H1 (cell line): ENCODE results near the gene SCARB1. TPM values are rescaled to one million over a fixed set of nuclear protein-coding genes. Genes with fewer than 3 reads are reported as not detected.
A peak's percentile ranks its signal among the peaks of the same experiment; 100 is the strongest.

Experiments
- CTCF ChIA-PET: fragments of 300-600 bp; sonication (Branson Sonifier 250); formaldehyde crosslinking; loops from one replicate; lab custom pipeline; 2021; ENCODE audit not compliant: partially characterized antibody; lab: Charles Lee
- POLR2A ChIA-PET: fragments of 300-600 bp; sonication (Branson Sonifier 250); formaldehyde crosslinking; loops from one replicate; lab custom pipeline; 2021; ENCODE audit warnings: inconsistent platforms; ENCODE audit not compliant: partially characterized antibody; lab: Charles Lee
- DNase-seq, 2 experiments: peaks; one replicate each; pipeline versions ENCODE4 v3.0.0 to v3.0.0-alpha.2; 2010 to 2022; ENCODE audit warnings: low spot score in 2 of 2, low read depth in 1 of 2, mixed read lengths in 1 of 2
- FAIRE-seq: peaks from 2 replicates; lab custom pipeline; 2011; peaks lifted over from hg19 to GRCh38; lab: Jason Lieb, UNC
- H2AFZ ChIP-seq: 2 replicates; pipeline ENCODE4 v1.8.1; 2012; ENCODE audit warnings: low read length, inconsistent platforms
- H2AK5ac ChIP-seq: 2 replicates; pipeline ENCODE4 v1.6.1; 2013; ENCODE audit warnings: low read depth, low read length
- H2BK120ac ChIP-seq: replicated peaks from 2 replicates; pipeline ENCODE3; 2013; ENCODE audit warnings: low read depth, low read length, inconsistent platforms
- H2BK12ac ChIP-seq: 2 replicates; pipeline ENCODE4 v1.6.1; 2013; ENCODE audit warnings: low read depth, low read length
- H2BK15ac ChIP-seq: 2 replicates; pipeline ENCODE4 v1.6.1; 2013; ENCODE audit warnings: low read length
- H2BK20ac ChIP-seq: 2 replicates; pipeline ENCODE4 v1.6.1; 2013; ENCODE audit warnings: low read length
- H2BK5ac ChIP-seq: 2 replicates; pipeline ENCODE4 v1.6.1; 2013; ENCODE audit warnings: low read depth, low read length
- H3K14ac ChIP-seq: 2 replicates; pipeline ENCODE4 v1.6.1; 2013; ENCODE audit warnings: inconsistent platforms; ENCODE audit not compliant: insufficient read length
- H3K18ac ChIP-seq: 2 replicates; pipeline ENCODE4 v1.6.1; 2013; ENCODE audit warnings: low read length; ENCODE audit errors: extremely low read depth
- H3K23ac ChIP-seq: 2 replicates; pipeline ENCODE4 v1.6.1; 2013; ENCODE audit warnings: inconsistent platforms; ENCODE audit not compliant: insufficient read length
- H3K23me2 ChIP-seq: 2 replicates; pipeline ENCODE4 v1.6.1; 2013; ENCODE audit warnings: low read depth, low read length
- H3K27ac ChIP-seq: 2 replicates; pipeline ENCODE4 v1.6.1; 2011; ENCODE audit warnings: low read depth, low read length, inconsistent platforms
- H3K27me3 ChIP-seq, 4 experiments: replicated peaks in 1 of 4; 1 replicate in 1 of 4; 2 replicates in 3 of 4; pipeline versions ENCODE4 v1.6.1 to v1.8.1; 2011 to 2013; ENCODE audit warnings: low read length in 3 of 4, mild to moderate bottlenecking in 3 of 4, inconsistent platforms in 2 of 4, mixed read lengths in 2 of 4, moderate library complexity in 1 of 4; ENCODE audit not compliant: control insufficient read depth in 3 of 4, insufficient read depth in 3 of 4; ENCODE audit errors: extremely low read depth in 1 of 4
- H3K36me3 ChIP-seq, 4 experiments: 2 replicates each; pipeline versions ENCODE4 v1.6.1 to v1.8.1; 2011 to 2013; ENCODE audit warnings: mild to moderate bottlenecking in 4 of 4, low read length in 3 of 4, moderate library complexity in 2 of 4, control low read depth in 1 of 4, inconsistent platforms in 1 of 4; ENCODE audit not compliant: insufficient read depth in 4 of 4, control insufficient read depth in 2 of 4
- H3K4ac ChIP-seq: replicated peaks from 2 replicates; pipeline ENCODE3; 2013; ENCODE audit warnings: low read length, low read depth, mixed read lengths, inconsistent platforms; ENCODE audit not compliant: insufficient read length
- H3K4me1 ChIP-seq, 4 experiments: replicated peaks in 1 of 4; 1 replicate in 1 of 4; 2 replicates in 3 of 4; pipeline versions ENCODE4 v1.6.1 to v1.8.1; 2011 to 2013; ENCODE audit warnings: low read length in 3 of 4, inconsistent platforms in 2 of 4, mixed read lengths in 1 of 4; ENCODE audit not compliant: insufficient read depth in 4 of 4, control insufficient read depth in 3 of 4
- H3K4me2 ChIP-seq, 2 experiments: 2 replicates each; pipeline versions ENCODE4 v1.6.1 to v1.8.1; 2011 to 2013; ENCODE audit warnings: low read depth in 2 of 2, low read length in 2 of 2, control low read depth in 1 of 2, inconsistent platforms in 1 of 2, mild to moderate bottlenecking in 1 of 2; ENCODE audit not compliant: insufficient read depth in 1 of 2
- H3K4me3 ChIP-seq, 4 experiments: fragments of 200-600, 300-600 bp in 1 of 4; sonication (generic), shearing (Covaris generic), sonication (Bioruptor Twin) in 1 of 4; 2 replicates each; pipeline versions ENCODE4 v1.5.1 to v1.8.1; 2011 to 2016; ENCODE audit warnings: low read length in 4 of 4, low read depth in 3 of 4, control low read depth in 2 of 4, inconsistent platforms in 2 of 4, mild to moderate bottlenecking in 2 of 4, mixed read lengths in 1 of 4, moderate library complexity in 1 of 4; ENCODE audit not compliant: insufficient read depth in 2 of 4; ENCODE audit errors: extremely low read depth in 1 of 4
- H3K56ac ChIP-seq: replicated peaks from 2 replicates; pipeline ENCODE3; 2013; ENCODE audit warnings: low read depth, mild to moderate bottlenecking, mixed read lengths, low read length, inconsistent platforms; ENCODE audit not compliant: insufficient read length
- H3K79me1 ChIP-seq: 2 replicates; pipeline ENCODE4 v1.6.1; 2013; ENCODE audit warnings: low read depth, low read length, control low read depth
- H3K79me2 ChIP-seq, 2 experiments: 2 replicates each; pipeline versions ENCODE4 v1.6.1 to v1.8.1; 2012 to 2013; ENCODE audit warnings: low read length in 2 of 2, mild to moderate bottlenecking in 2 of 2, inconsistent platforms in 1 of 2; ENCODE audit not compliant: insufficient read depth in 2 of 2, control insufficient read depth in 1 of 2
- H3K9ac ChIP-seq, 4 experiments: replicated peaks in 1 of 4; 1 replicate in 1 of 4; 2 replicates in 3 of 4; pipeline versions ENCODE4 v1.6.1 to v1.8.1; 2011 to 2013; ENCODE audit warnings: low read depth in 3 of 4, low read length in 3 of 4, control low read depth in 2 of 4, mild to moderate bottlenecking in 2 of 4, moderate library complexity in 2 of 4, inconsistent platforms in 1 of 4; ENCODE audit errors: extremely low read depth in 1 of 4
- H3K9me3 ChIP-seq, 2 experiments: 2 replicates each; pipeline versions ENCODE4 v1.6.1 to v1.8.1; 2012 to 2013; ENCODE audit warnings: mild to moderate bottlenecking in 2 of 2, moderate library complexity in 2 of 2, control low read depth in 1 of 2, inconsistent platforms in 1 of 2, low read depth in 1 of 2, low read length in 1 of 2, mixed read lengths in 1 of 2; ENCODE audit not compliant: insufficient read depth in 2 of 2
- H4K20me1 ChIP-seq, 2 experiments: replicated peaks in 1 of 2; 2 replicates each; pipeline versions ENCODE3 to v1.8.1; 2011 to 2013; ENCODE audit warnings: inconsistent platforms in 2 of 2, low read length in 2 of 2, mild to moderate bottlenecking in 1 of 2; ENCODE audit not compliant: insufficient read depth in 2 of 2, control insufficient read depth in 1 of 2
- H4K5ac ChIP-seq: 2 replicates; pipeline ENCODE4 v1.6.1; 2013; ENCODE audit warnings: low read length, low read depth, mixed read lengths, inconsistent platforms; ENCODE audit not compliant: insufficient read length
- H4K8ac ChIP-seq: 2 replicates; pipeline ENCODE4 v1.8.0; 2013; ENCODE audit warnings: mild to moderate bottlenecking, moderate library complexity, low read length, inconsistent platforms; ENCODE audit not compliant: insufficient read depth; ENCODE audit errors: extremely low read depth
- H4K91ac ChIP-seq: replicated peaks from 2 replicates; pipeline ENCODE3; 2013; ENCODE audit warnings: low read length, mixed read lengths, inconsistent platforms; ENCODE audit not compliant: insufficient read length
- BACH1 ChIP-seq: IDR thresholded peaks from 2 replicates; pipeline ENCODE4 v1.6.1; 2012; ENCODE audit warnings: low read length, improper control_type of control experiment
- BRCA1 ChIP-seq: IDR thresholded peaks from 2 replicates; pipeline ENCODE4 v1.6.1; 2012; ENCODE audit warnings: low read depth, low read length, improper control_type of control experiment
- CREB1 ChIP-seq: IDR thresholded peaks from 2 replicates; pipeline ENCODE4 v1.6.1; 2012; ENCODE audit warnings: inconsistent platforms
- EGR1 ChIP-seq: IDR thresholded peaks from 2 replicates; pipeline ENCODE4 v1.6.1; 2011; ENCODE audit warnings: low read depth, low read length, borderline replicate concordance
- EZH2 ChIP-seq: fragments of 200-600 bp; sonication (generic); IDR thresholded peaks from 2 replicates; pipeline ENCODE4 v1.7.1; 2012; ENCODE audit warnings: low read depth, mild to moderate bottlenecking, moderate library complexity, low read length, inconsistent platforms; ENCODE audit not compliant: severe bottlenecking
- GABPA ChIP-seq: IDR thresholded peaks from 2 replicates; pipeline ENCODE4 v1.6.1; 2011; ENCODE audit warnings: mild to moderate bottlenecking, low read length, moderate library complexity, borderline replicate concordance; ENCODE audit not compliant: insufficient read depth
- JUN ChIP-seq: IDR thresholded peaks from 2 replicates; pipeline ENCODE4 v1.6.1; 2011; ENCODE audit warnings: low read depth, mild to moderate bottlenecking, improper control_type of control experiment, low read length
- JUND ChIP-seq: IDR thresholded peaks from 2 replicates; pipeline ENCODE4 v1.6.1; 2011; ENCODE audit warnings: mild to moderate bottlenecking, improper control_type of control experiment, low read length
- PHF8 ChIP-seq: fragments of 200-600 bp; sonication (generic); conservative IDR thresholded peaks from 2 replicates; pipeline ENCODE4 v1.7.1; 2012; ENCODE audit warnings: low read depth, mild to moderate bottlenecking, inconsistent platforms, low read length, moderate library complexity
- POLR2A ChIP-seq, 2 experiments: IDR thresholded peaks; 1 replicate in 1 of 2; 2 replicates in 1 of 2; pipeline ENCODE4 v1.6.1; 2011; ENCODE audit warnings: low read depth in 2 of 2, low read length in 2 of 2, mild to moderate bottlenecking in 2 of 2; ENCODE audit errors: control extremely low read depth in 1 of 2
- POLR2AphosphoS5 ChIP-seq: IDR thresholded peaks from 2 replicates; pipeline ENCODE4 v1.6.1; 2011; ENCODE audit warnings: low read depth, low read length
- RNF2 ChIP-seq: fragments of 200-900, 300-1000 bp; sonication (generic); IDR thresholded peaks from 2 replicates; pipeline ENCODE4 v1.7.1; 2016; ENCODE audit warnings: borderline replicate concordance, low read depth, mild to moderate bottlenecking, antibody characterized with exemption, low read length; ENCODE audit not compliant: poor library complexity, severe bottlenecking; ENCODE audit errors: missing control alignments
- SIRT6 ChIP-seq: IDR thresholded peaks from one replicate; pipeline ENCODE4 v1.7.1; 2012; ENCODE audit warnings: low read length, inconsistent platforms
- TAF7 ChIP-seq: optimal IDR thresholded peaks from 2 replicates; pipeline ENCODE3; 2011; ENCODE audit warnings: low read depth, mild to moderate bottlenecking, inconsistent platforms, low read length, moderate library complexity, borderline replicate concordance
- TBP ChIP-seq: IDR thresholded peaks from 2 replicates; pipeline ENCODE4 v1.6.1; 2011; ENCODE audit warnings: low read depth, low read length, improper control_type of control experiment
- YY1 ChIP-seq: IDR thresholded peaks from 2 replicates; pipeline ENCODE4 v1.6.1; 2011; ENCODE audit warnings: low read depth, mild to moderate bottlenecking, low read length
- WGBS, 2 experiments: shearing (Covaris generic) in 1 of 2; methylation state at CpG; one replicate each; pipeline versions ENCODE4 v1.1.6 to v1.1.7; 2013 to 2015; ENCODE audit warnings: low lambda C conversion rate in 2 of 2, mixed read lengths in 2 of 2, inconsistent platforms in 1 of 2, low coverage in 1 of 2, missing lambda C conversion rate in 1 of 2; ENCODE audit not compliant: insufficient replicate concordance in 2 of 2, insufficient coverage in 1 of 2, insufficient read length in 1 of 2; ENCODE audit errors: extremely low coverage in 1 of 2, missing lambda C conversion rate in 1 of 2; 5-methylcytosine and 5-hydroxymethylcytosine counted together
- polyA plus RNA-seq, 7 experiments: library from polyadenylated mRNA; depleted of rRNA in 3 of 7; stranded (reverse) in 5 of 7; unstranded in 2 of 7; fragments of >200 nt in 5 of 7; fragments of 200-250 nt in 2 of 7; gene quantifications; 1 replicate in 5 of 7; 2 replicates in 1 of 7; 4 replicates in 1 of 7; pipeline versions ENCODE4 v1.2.1 to v1.2.3, GENCODE V29; 2011 to 2013; ENCODE audit warnings: missing spikeins in 2 of 7, mixed read lengths in 2 of 7
- total RNA-seq: library from RNA; stranded (reverse); fragmentation: NEBNext Ultra II Directional; extraction: Animal tissue kit (Norgen Biotek cat#: 25700); gene quantifications from 2 replicates; pipeline ENCODE4 v1.2.1, GENCODE V29; 2021

Gene SCARB1
- total and polyA plus RNA-seq, 2 of the 8 experiments (the other 6 are each of a cell fraction or from before 2014, with no cell fraction given), result 45.3 to 57.1 TPM

DNA sequence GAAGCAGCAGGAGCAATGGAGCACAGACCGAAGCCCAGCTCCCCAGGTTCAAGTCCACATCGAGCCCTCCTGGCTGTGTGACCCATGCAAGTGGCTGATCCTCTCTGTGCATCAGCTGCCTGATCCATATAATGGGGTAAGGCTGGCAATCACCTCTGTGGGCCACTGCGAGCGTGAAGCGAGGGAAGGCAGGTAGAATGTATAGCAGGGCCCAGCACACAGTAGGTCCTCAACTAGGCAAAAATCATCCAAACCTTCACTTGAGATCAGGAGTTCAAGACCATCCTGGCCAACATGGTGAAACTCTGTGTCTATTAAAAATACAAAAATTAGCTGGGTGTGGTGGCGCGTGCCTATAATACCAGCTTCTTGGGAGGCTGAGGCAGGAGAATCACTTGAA lies 102.6 kb downstream of the SCARB1 start:
- H4K91ac ChIP-seq, result peak overlapping the region; percentile 53
- peaks cover 13 to 17% of the 10 kb centered on the region in 2 experiments for H3K9me3 ChIP-seq
- H2AFZ ChIP-seq, result no peak overlapping the region
- H2BK12ac ChIP-seq, result no peak overlapping the region
- no peaks in the 10 kb centered on the region; the same call in 1 of the 2 replicates for H3K79me1 ChIP-seq
- H2BK15ac ChIP-seq, result no peak overlapping the region
- H3K4me2 ChIP-seq, result no peak overlapping the region
- no peak overlapping the region for H3K18ac ChIP-seq
- no peak overlapping the region for H3K23ac ChIP-seq
- H2BK20ac ChIP-seq, result no peak overlapping the region
- no peaks in the 10 kb centered on the region for H3K79me2 ChIP-seq
- no peak for FAIRE-seq
- no peak for DNase-seq
- H3K14ac ChIP-seq, result no peak overlapping the region
- no peak overlapping the region for H3K4me3 ChIP-seq
- peaks cover 0 to 5% (median 0%) of the 10 kb centered on the region in 4 experiments; a peak in 1 of 7 replicates for H3K4me1 ChIP-seq
- 80% methylated on average over 7 of the region's 7 CpGs; no CpG with 5 or more reads in 1 of the 2 experiments for WGBS, 2 experiments
- H3K56ac ChIP-seq, result no peak overlapping the region
- H3K4ac ChIP-seq, result no peak overlapping the region
- H2BK5ac ChIP-seq, result no peak overlapping the region
- CTCF ChIA-PET, result interaction anchor here (0.7 to 9.3 kb wide), 7 partner anchors 8 to 724 kb away, joined by 3 to 159 read pairs (median 3); no protein-coding TSS in a partner anchor
- H4K8ac ChIP-seq, result peak overlapping the region; percentile 11; the same call in 1 of the 2 replicates
- H4K20me1 ChIP-seq, result no peaks in the 10 kb centered on the region
- no peak overlapping the region for H2AK5ac ChIP-seq
- H4K5ac ChIP-seq, result no peak overlapping the region
- no peak overlapping the region for H3K27ac ChIP-seq
- H3K9ac ChIP-seq, result no peak overlapping the region
- no peaks in the 10 kb centered on the region for H3K36me3 ChIP-seq
- no peaks in the 10 kb centered on the region for H3K23me2 ChIP-seq
- no peaks in the 10 kb centered on the region; a peak in 1 of 7 replicates for H3K27me3 ChIP-seq
- no peak overlapping the region for H2BK120ac ChIP-seq
- POLR2A ChIA-PET, result interaction anchor here (0.7 kb wide), 1 partner anchor 240 kb away, joined by 3 read pairs; no protein-coding TSS in a partner anchor
- TF ChIP-seq YY1 (no peak), GABPA (no peak), SIRT6 (no peak), POLR2AphosphoS5 (no peak), PHF8 (no peak), BACH1 (no peak), BRCA1 (no peak), CREB1 (no peak), TBP (no peak), EGR1 (no peak), TAF7 (no peak), EZH2 (no peak), JUN (no peak), JUND (no peak), POLR2A (IDR thresholded peaks at IDR 0.05; ENCODE audit: control extremely low read depth in 1 of 2, low read depth in 2 of 2, low read length in 2 of 2) (no peak), RNF2 (no peak)
